K562 (cell line): ENCODE results near the gene ANKRD24. TPM values are rescaled to one million over a fixed set of nuclear protein-coding genes. Genes with fewer than 3 reads are reported as not detected.

Experiments used
- ARID2 ChIP-seq: fragments of 450-650 bp; IDR thresholded peaks from 2 replicates; pipeline ENCODE4 v1.6.1; 2017; ENCODE audit warnings: antibody characterized with exemption, mild to moderate bottlenecking
- BCOR ChIP-seq: fragments of 450-650 bp; IDR thresholded peaks from 2 replicates; pipeline ENCODE4 v1.6.1; 2016
- CBX1 ChIP-seq: sonication (generic); IDR thresholded peaks from 2 replicates; pipeline ENCODE4 v1.6.1; 2016; ENCODE audit warnings: antibody characterized with exemption, low read depth, mild to moderate bottlenecking
- CHD4 ChIP-seq: fragments of 200-600 bp; sonication (generic); IDR thresholded peaks from 3 replicates; pipeline ENCODE4 v1.6.1; 2012; ENCODE audit warnings: low read depth, mild to moderate bottlenecking, mixed read lengths, low read length, inconsistent platforms; ENCODE audit not compliant: insufficient read depth, insufficient replicate concordance, poor library complexity, severe bottlenecking
- DDX20 ChIP-seq: fragments of 450-650 bp; IDR thresholded peaks from 2 replicates; pipeline ENCODE4 v1.6.1; 2016; ENCODE audit warnings: missing genetic modification characterization, low read depth, mild to moderate bottlenecking, missing compliant biosample characterization, moderate library complexity
- E2F1 ChIP-seq: sonication (generic); formaldehyde crosslinking; IDR thresholded peaks from 2 replicates; pipeline ENCODE4 v1.8.1; 2023; ENCODE audit warnings: mild to moderate bottlenecking, missing genetic modification reagents, moderate library complexity
- E2F4 ChIP-seq: sonication (generic); formaldehyde crosslinking; IDR thresholded peaks from 2 replicates; pipeline ENCODE4 v1.8.0; 2022; ENCODE audit warnings: mild to moderate bottlenecking, low read depth, missing genetic modification reagents
- ERF ChIP-seq: fragments of 450-650 bp; formaldehyde crosslinking; IDR thresholded peaks from 2 replicates; pipeline ENCODE4 v1.4.0; 2020; ENCODE audit warnings: mild to moderate bottlenecking, mixed read lengths
- EZH2 ChIP-seq: IDR thresholded peaks from 2 replicates; pipeline ENCODE4 v1.6.1; 2012; ENCODE audit warnings: low read depth, mild to moderate bottlenecking, inconsistent platforms, low read length, borderline replicate concordance
- FOXM1 ChIP-seq, 2 experiments: fragments of 450-650 bp in 1 of 2; sonication (generic) in 1 of 2; formaldehyde crosslinking in 1 of 2; IDR thresholded peaks; 2 replicates each; pipeline versions ENCODE4 v1.6.1 to v1.9.0; 2017 to 2022; ENCODE audit warnings: low read depth in 2 of 2, mild to moderate bottlenecking in 2 of 2, missing genetic modification reagents in 1 of 2, moderate library complexity in 1 of 2
- JUN ChIP-seq, 2 experiments: sonication (generic) in 1 of 2; formaldehyde crosslinking in 1 of 2; IDR thresholded peaks; 2 replicates each; pipeline versions ENCODE4 v1.6.1 to v1.8.0; 2012 to 2022; ENCODE audit warnings: borderline replicate concordance in 2 of 2, mild to moderate bottlenecking in 2 of 2, improper control_type of control experiment in 1 of 2, low read depth in 1 of 2, low read length in 1 of 2, missing genetic modification reagents in 1 of 2
- KDM4B ChIP-seq, 2 experiments: fragments of 450-650 bp in 1 of 2; sonication (generic) in 1 of 2; IDR thresholded peaks; 2 replicates each; pipeline ENCODE4 v1.6.1; 2016 to 2017; ENCODE audit warnings: borderline replicate concordance in 2 of 2, antibody characterized with exemption in 1 of 2, low read depth in 1 of 2, mild to moderate bottlenecking in 1 of 2
- KLF1 ChIP-seq: fragments of 450-650 bp; IDR thresholded peaks from 2 replicates; pipeline ENCODE4 v1.6.1; 2016; ENCODE audit warnings: missing genetic modification characterization, missing compliant biosample characterization
- MAZ ChIP-seq, 2 experiments: fragments of 450-650 bp in 1 of 2; sonication (generic) in 1 of 2; formaldehyde crosslinking; IDR thresholded peaks in 1 of 2; conservative IDR thresholded peaks in 1 of 2; 2 replicates each; pipeline versions ENCODE4 v1.4.0 to v1.5.0; 2020; ENCODE audit warnings: mild to moderate bottlenecking in 1 of 2, missing genetic modification reagents in 1 of 2
- MCM5 ChIP-seq: fragments of 450-650 bp; IDR thresholded peaks from 2 replicates; pipeline ENCODE4 v1.6.1; 2016; ENCODE audit warnings: low read depth
- NR2F6 ChIP-seq: fragments of 450-650 bp; formaldehyde crosslinking; IDR thresholded peaks from 2 replicates; pipeline ENCODE4 v1.4.0; 2020; ENCODE audit warnings: mild to moderate bottlenecking
- RBM22 ChIP-seq: fragments of 200-400 bp; formaldehyde crosslinking; IDR thresholded peaks from 2 replicates; pipeline ENCODE4 v1.6.1; 2018; ENCODE audit warnings: low read length, low read depth; ENCODE audit not compliant: poor library complexity, severe bottlenecking
- RBM25 ChIP-seq: fragments of 200-400 bp; formaldehyde crosslinking; IDR thresholded peaks from 2 replicates; pipeline ENCODE4 v1.6.1; 2018; ENCODE audit warnings: low read length, low read depth, moderate library complexity; ENCODE audit not compliant: severe bottlenecking
- RFX5 ChIP-seq: IDR thresholded peaks from 2 replicates; pipeline ENCODE4 v1.6.1; 2011; ENCODE audit warnings: low read depth, mild to moderate bottlenecking, improper control_type of control experiment, low read length
- SIX5 ChIP-seq, 2 experiments: IDR thresholded peaks; 2 replicates each; pipeline ENCODE4 v1.6.1; 2011; ENCODE audit warnings: low read length in 2 of 2, borderline replicate concordance in 1 of 2, low read depth in 1 of 2, mild to moderate bottlenecking in 1 of 2, moderate library complexity in 1 of 2; ENCODE audit not compliant: insufficient read depth in 1 of 2
- SMARCE1 ChIP-seq: fragments of 450-650 bp; IDR thresholded peaks from 2 replicates; pipeline ENCODE4 v1.7.1; 2016; ENCODE audit warnings: mild to moderate bottlenecking
- SRSF1 ChIP-seq: fragments of 200-400 bp; formaldehyde crosslinking; IDR thresholded peaks from 2 replicates; pipeline ENCODE4 v1.6.1; 2017; ENCODE audit warnings: mild to moderate bottlenecking, low read depth, low read length, moderate library complexity
- TBP ChIP-seq: optimal IDR thresholded peaks from 2 replicates; pipeline ENCODE3; 2011; ENCODE audit warnings: low read depth, low read length, improper control_type of control experiment
- TEAD1 ChIP-seq, 2 experiments: fragments of 450-650 bp in 1 of 2; sonication (generic) in 1 of 2; formaldehyde crosslinking; IDR thresholded peaks; 2 replicates each; pipeline versions ENCODE4 v1.4.0 to v1.8.0; 2020 to 2022; ENCODE audit warnings: mild to moderate bottlenecking in 2 of 2, missing genetic modification reagents in 1 of 2
- USF2 ChIP-seq: sonication (generic); formaldehyde crosslinking; IDR thresholded peaks from 2 replicates; pipeline ENCODE4 v1.5.0; 2020; ENCODE audit warnings: missing genetic modification reagents
- ZNF408 ChIP-seq: fragments of 250-450 bp; sonication (Bioruptor Pico); IDR thresholded peaks from 2 replicates; pipeline ENCODE4 v1.4.0; 2020; ENCODE audit warnings: low read depth, mild to moderate bottlenecking, moderate library complexity
- polyA plus RNA-seq, 8 experiments: library from polyadenylated mRNA; depleted of rRNA in 4 of 8; stranded (reverse) in 5 of 8; unstranded in 3 of 8; fragments of >200 nt; fragmentation: Nextera tagmentation in 2 of 8; fragmentation: Illumina TruSeq in 1 of 8; extraction: Ambion mirVana in 2 of 8; extraction: Trizol in 1 of 8; gene quantifications; 2 replicates each; pipeline versions ENCODE4 v1.2.1 to v1.2.3, GENCODE V29; 2011 to 2014; ENCODE audit warnings: inconsistent platforms in 1 of 8, missing spikeins in 1 of 8
- total RNA-seq, 7 experiments: library from RNA; depleted of rRNA in 6 of 7; stranded (reverse); fragments of >200 nt in 6 of 7; fragmentation: Illumina TruSeq in 2 of 7; extraction: Trizol in 2 of 7; gene quantifications; 2 replicates each; pipeline versions ENCODE4 v1.2.1 to v1.2.3, GENCODE V29; 2011 to 2021; ENCODE audit warnings: low replicate concordance in 1 of 7

ANKRD24 gene
- total and polyA plus RNA-seq, 9 of the 15 experiments (the other 6 are each of a cell fraction or from before 2014, with no cell fraction given) = 0.07 to 0.12 (median 0.09) TPM; not detected in 5

DNA sequence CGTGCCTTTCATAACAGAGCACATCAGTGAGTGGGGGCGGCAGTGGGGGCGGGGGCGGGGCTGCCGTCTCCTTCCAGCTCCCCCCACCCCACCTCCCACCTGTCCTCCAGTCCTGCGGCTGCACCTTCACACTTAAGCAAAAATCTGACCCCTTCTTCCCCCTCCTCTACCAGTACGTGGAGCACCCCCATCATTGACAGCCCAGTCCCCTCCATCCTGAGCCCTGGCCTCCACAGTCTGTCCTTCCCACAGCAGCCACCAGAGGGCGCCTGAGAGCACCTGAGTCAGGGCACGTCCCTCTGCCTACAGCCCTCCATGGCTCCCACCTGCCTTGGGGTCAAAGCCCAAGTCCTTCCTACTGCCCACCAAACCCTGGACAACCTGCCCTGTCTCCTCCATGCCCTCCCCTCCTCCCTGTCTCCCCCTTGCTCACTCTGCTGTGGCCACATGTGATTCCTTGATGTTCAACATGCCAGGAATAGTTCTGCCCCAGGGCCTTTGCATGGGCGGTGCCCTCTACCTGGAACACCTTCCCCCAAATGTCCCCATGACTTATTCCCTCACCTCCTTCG, 50.9 kb downstream of the ANKRD24 start (continued):
- TF ChIP-seq BCOR (peak; percentile 100), ARID2 (no peak), SRSF1 (no peak), MAZ (CRISPR knock-in tag; conservative IDR thresholded peaks at IDR 0.05 in 1 of 2, IDR thresholded peaks at IDR 0.05 in 1 of 2) (peak in 1 of 2 experiments; percentile 35; a peak in 1 of 4 replicates), DDX20 (tag) (no peak), ZNF408 (CRISPR knock-in tag) (no peak), RFX5 (no peak), KDM4B (IDR thresholded peaks at IDR 0.05; ENCODE audit: borderline replicate concordance in 2 of 2, low read depth in 1 of 2) (no peak), SMARCE1 (no peak), MCM5 (no peak), E2F4 (no peak), EZH2 (no peak), E2F1 (CRISPR knock-in tag) (no peak), TBP (no peak), ERF (CRISPR knock-in tag) (no peak), USF2 (CRISPR knock-in tag) (no peak), SIX5 (IDR thresholded peaks at IDR 0.05; ENCODE audit: borderline replicate concordance in 1 of 2, insufficient read depth in 1 of 2, low read depth in 1 of 2, low read length in 2 of 2) (no peak), RBM25 (peak; percentile 97), FOXM1 (IDR thresholded peaks at IDR 0.05; ENCODE audit: low read depth) (peak; percentile 19; the same call in 1 of the 2 replicates), FOXM1 (CRISPR knock-in tag; IDR thresholded peaks at IDR 0.05; ENCODE audit: low read depth) (no peak), CBX1 (peak; percentile 99), KLF1 (tag) (no peak), JUN (IDR thresholded peaks at IDR 0.05; ENCODE audit: borderline replicate concordance, low read depth, low read length) (no peak), JUN (CRISPR knock-in tag; IDR thresholded peaks at IDR 0.05; ENCODE audit: borderline replicate concordance) (no peak), NR2F6 (CRISPR knock-in tag) (no peak), CHD4 (peak; percentile 97), TEAD1 (CRISPR knock-in tag; IDR thresholded peaks at IDR 0.05) (no peak; a peak in 1 of 4 replicates), RBM22 (no peak)
